GM18520 (cell line): ENCODE measurements around the gene HOXD1.

Source experiments
- ATAC-seq: cut with Tn5 transposase; IDR thresholded peaks from one replicate; pipeline ENCODE4 v1.9.1; 2021; ENCODE audit not compliant: unreplicated experiment

Gene HOXD1

DNA sequence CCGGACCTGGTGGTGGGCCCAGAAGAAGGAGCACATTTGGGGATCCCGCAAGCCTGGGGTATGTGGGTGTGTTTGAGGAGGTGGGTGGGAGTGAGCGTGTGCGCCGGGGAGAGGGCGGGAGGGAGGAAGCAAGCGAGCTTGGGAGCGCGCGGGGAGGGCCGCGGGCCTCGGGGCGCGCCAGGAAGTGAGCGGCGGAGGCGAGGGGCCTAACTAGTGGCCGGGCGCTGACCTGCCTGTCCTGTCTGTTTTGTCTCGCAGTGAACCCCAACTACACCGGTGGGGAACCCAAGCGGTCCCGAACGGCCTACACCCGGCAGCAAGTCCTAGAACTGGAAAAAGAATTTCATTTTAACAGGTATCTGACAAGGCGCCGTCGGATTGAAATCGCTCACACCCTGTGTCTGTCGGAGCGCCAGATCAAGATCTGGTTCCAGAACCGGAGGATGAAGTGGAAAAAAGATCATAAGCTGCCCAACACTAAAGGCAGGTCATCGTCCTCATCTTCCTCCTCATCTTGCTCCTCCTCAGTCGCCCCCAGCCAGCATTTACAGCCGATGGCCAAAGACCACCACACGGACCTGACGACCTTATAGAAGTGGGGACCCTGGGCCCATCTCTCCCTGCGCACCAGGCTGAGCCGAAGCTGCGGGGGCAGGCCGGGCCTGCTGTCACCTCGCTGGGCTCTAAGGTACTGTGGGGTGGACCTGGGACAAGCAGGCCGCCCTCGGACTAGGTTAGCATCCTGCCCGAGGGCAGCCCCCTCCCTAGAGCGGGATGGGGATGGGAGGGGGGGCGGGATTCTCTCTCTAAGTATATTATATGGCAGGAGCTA, 35.9 kb upstream of the HOXD1 start:
- ATAC-seq = no peak

DNA sequence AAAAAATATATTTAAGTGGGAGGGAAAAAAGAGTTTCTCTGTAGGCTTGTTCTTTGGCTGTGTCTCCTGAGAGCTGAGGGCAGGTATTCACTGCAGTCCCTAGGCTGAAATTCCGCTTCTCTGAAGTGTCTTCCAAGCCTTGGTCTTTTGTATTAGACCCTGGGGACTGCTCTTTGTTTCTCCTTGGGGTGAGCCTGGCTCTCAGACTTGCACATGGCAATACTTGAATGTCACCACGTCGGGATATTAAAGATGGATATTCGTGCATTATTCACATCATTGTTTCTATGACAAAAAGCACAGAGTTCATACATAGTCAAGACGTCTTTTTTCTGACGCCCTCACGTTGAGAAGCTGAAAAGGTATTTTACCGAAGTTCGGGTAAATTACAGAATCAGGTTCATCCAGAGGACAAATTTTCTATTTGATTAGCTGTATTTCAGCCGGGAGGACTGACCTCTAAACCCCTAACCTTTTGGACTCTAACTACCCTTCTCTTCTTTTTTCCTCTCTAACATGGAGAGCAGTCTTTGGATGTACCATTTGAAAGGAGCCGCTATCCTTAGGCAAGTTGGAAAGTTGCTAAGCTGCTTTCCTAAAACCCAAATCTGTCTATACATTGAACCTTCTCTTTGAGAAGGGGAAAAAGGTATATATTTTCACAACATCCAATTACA, 33.8 kb upstream of the HOXD1 start:
- no peak for ATAC-seq

DNA sequence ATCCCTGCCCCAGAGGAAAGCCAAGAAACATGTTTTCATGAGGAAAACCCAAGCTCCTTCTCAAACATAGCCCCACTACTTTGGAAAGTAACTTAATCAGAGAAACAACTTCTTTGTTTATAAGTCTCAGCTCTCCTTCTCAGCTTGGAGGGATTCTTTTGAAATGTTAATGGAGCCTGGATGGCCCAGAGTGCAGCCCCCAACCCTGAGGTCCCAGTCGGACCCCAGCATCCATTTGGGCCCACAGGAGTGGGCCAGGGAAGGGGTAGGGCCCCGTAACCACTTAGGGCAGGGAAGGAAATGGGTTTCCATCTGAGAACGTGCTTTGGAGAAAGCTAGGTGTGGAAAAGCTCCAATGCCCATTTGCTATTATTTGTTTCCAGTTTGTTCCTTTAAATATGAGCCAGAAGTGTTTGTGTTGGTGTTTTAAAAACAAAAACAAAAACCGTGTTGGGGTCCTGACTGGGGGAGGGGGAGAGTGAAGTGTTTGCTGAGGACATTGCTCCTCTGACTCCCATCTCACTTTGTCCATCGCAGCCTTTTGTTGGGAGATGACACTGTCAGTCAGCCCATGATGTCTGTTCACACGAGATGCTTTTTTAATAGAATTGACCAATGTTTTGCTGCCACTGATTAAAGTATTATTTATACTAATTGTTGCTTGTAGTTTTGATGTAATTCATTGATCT, 33.0 kb upstream of the HOXD1 start:
- no peak for ATAC-seq

DNA sequence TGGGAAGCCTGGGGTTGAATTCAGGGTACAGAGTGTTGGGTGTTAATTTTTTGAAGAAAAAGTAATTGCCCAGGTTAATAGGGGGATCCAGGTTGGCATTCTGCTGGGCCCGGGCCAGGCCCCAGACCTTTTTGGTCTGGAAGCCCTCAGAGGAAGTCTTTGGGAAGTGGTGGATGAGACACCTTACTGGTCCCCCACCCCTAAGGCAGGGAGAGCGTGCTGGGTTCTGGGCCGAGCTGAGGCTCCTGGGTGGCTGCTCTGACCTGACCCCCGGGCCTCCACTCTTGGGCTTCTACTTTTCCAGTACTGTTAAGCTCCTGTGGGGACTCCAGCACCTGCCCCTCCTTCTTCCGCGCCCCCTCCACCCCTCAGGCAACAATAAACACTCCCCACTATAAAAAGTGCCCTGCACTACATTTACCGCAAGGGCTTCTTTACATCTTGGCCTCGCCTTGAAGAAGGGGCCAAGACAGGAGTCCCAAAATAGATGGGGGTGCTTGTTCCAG, 32.1 kb upstream of the HOXD1 start:
- ATAC-seq = no peak

DNA sequence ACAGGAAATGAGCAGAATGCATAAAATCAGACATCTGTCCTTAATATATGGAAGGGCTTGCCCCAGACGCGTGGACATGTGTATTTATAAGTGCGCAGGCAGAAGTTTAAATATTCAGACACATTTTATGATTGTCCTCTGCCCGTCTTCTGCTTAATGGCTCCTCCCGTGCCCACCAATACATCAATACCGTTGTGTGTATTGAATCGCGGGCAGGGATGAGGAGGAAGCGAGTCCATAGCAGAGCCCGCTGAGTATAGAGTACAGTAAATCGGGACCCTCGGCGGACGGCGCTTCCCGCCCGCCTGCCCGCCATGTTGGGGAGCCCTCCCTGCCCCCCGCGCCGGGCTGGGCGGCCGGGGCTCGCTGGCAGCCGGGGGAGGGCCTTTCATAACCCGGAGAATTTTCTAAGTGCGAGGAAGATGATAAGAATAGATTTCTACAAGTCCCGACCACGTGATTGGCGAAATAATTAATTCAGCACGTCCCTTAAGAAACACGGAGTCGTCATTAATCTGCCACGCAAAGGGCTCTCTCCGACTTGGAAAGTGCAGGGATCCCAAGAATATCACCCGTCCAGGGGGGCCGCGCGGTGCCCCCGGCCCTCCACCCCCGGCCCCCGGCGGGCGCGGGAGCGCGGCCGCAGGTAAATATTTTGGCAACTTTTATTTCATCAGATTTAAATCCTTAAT, 31.5 kb upstream of the HOXD1 start, which contains the start of gene HOXD3:
Gene HOXD3, plus strand, starts transcription at position 501 of the 692 bp plus-strand sequence. CDS start 11,808 bp downstream, outside the sequence.
- ATAC-seq = no peak

DNA sequence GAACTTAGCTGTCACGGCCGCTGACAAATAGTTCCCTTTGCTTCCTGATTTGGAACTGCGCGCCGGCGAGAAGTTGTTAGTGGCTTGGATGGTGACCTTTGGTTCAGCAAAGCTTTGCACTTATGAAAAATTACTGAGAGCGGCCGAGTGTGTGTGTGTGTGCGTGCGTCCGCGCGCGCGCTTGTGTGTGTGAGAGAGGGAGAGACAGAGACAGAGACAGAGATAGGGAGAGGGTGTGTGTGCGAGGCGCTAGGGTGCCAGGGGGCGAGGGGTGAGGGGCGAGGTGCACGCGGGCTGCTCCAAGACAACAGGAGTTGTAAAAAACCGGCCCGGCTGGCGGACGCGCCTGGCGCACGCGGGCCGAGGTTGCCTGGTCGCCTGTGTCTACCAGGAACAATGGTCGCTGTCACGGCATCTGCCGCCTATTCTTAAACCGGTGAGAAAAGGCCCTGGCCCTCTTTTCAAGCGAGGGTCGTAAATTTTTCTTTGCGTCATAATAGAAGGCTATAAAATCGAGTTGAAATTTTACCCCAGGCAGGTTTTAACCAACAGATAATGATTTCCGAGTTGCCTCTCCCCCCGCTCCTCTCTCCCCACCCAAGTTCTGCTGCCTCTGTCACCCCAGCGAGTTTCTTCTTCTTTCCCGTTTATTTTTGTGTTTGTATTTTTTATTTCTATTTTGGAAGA, 30.8 kb upstream of the HOXD1 start:
- ATAC-seq = no peak

DNA sequence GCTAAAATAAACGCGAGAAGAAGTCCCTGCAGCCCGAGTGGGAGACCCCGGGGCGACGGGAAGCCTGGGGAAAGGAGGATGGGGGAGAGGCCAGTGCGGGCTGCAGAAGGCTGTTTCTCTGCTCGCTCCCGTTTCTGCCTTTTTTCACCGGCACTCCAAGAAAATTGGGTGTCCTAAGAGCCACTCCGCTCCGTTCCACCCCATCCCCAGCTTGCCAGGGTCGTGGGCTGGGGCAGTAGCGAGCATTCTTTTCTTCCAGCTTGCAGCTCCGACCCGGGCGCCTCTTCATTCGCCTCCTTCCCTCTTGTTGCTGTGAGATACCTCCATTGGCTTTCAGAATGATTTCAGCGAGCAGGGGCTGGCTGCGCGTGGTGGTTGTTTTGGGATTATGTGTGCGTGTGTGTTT, 30.3 kb upstream of the HOXD1 start:
- ATAC-seq = no peak

DNA sequence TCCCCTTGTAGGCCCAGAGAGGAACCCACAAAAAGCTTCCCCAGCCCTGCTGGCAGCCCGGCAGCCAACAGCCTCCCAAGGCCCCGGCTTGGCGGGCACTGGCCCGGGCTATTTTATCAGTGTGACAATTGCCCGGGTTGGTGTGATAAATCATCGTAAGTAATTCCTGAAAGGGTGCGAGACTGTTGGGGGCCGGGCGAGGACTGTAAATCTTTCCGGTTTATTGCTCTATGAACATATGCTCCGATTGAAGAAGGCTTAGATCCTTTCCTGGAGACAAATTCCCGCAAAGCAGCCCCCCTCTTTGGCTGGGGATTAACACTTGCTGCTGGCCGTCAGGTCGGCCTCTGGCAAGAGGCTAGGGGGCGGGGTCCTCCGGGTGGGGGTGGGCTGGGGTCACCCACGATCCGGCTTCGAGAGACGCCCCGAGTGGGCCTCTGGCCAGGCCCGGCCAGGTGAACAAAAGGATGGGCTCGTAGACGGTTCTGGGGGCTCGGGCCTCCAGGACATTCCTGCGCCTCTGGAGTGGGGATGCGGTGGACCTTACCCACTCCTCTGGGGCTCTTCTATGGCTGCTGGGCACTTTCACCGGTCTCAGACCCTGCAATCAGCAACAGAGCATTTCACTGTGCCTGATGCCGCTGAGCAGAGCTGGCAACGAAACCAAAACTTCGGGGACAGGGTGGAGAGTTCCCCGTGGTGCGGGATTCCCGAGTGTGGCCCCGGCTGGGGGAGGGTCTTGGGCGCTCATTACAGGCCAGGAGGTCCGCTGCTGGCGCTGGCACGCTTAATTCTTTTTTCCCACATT, 29.4 kb upstream of the HOXD1 start:
- ATAC-seq = no peak

DNA sequence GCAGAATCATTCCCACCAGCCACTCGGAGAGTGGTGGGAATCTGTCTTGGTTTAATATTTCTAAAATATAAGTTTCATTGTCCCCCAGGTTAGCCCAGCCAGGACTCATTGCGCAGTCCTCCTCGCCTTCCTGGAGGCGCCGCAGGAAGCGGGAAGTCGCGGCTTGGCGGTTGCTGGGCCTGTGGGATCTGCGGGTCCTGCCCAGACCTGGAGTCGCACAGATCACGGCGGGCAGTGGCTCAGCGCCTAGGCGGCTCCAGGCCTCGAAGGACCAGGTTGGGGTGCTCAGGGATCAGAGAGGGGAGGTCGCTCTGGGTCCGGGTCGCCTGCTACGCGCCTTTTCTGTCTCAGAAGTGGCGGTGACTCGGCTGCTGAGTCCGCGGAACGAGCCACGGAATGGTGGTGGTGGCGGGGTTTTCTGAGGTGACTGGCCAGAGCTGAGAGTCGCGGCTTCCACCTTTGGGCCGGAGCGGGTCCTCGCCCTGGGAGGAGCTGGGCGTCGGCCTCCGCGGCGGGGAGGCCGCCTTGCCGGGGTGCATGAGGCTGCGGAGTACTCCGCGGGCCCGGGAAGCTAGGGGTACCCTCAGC, 28.7 kb upstream of the HOXD1 start:
- ATAC-seq = no peak

DNA sequence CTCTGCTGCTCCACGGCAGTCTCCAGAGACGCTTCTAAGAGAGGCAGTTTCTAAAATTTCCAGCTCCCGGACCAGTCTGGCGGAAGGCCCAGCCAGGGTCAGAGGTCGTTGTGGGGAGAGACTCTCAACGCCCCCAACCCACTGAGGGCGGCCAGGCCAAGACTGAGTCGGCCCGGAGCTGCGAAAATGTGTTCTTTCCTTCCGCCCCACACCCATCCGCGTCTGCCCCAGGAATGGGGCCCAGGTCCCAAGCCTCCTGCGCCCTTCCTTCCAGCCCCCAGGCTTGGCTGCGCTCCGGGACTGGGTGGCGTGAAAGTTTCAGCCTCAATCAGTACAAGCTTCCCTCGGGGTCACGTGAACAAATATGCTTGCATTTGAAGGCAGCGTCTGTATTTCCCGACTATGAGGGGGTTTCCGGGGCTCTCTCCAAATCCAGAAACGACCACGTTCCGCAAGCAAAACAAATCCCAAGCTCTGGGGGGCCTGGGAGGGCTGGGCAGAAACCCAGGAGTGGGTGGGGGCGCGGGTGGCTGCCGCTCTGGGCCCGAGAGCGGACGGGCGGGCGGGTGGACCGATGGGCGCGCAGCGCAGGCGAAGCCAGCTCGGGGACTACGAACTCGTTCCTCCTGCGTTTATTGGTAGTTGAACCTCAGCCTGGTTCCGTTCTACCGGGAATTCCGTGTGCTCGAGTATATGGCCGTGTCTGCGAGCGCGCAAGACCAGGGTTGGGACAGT, 28.1 kb upstream of the HOXD1 start:
- ATAC-seq = no peak

DNA sequence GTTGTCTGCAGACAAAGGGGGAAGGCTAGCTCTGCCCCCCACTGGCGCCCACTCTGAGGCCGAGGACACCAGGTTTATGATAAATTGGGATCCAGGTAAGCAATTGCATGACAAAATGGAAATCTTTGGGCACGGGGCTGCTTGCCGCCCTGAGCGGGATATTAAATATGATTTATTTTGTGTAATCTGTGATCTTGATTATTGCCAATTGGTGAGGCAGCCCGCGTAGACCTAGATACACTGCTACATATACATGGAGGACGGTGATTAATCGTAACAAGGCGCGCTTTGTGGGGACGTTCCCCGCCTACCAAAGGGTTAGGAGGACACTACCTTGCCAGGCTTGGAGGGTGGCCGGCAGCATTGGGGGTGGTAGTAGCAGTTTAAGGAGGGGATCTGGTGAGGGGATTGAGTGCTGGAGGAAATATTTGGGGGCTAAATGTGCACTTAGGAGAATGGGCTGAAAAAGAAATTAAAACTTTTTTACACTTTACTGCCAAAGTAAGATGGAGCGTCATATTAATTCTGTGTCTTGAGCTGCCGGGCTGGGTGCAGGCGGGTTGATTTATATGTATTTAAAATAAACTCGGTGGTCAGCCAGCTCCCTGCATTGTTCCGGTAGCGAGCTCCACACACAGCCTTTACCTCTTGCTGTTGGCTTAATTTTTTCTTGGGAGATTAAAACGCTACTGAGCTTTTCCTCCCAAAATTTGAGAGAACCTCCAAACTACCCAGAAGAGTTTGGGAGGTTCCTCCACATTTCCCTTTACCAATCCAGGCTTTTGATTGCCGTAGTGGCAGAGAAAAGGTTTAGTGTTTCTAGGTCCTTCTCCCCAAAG, 27.3 kb upstream of the HOXD1 start:
- ATAC-seq = no peak

DNA sequence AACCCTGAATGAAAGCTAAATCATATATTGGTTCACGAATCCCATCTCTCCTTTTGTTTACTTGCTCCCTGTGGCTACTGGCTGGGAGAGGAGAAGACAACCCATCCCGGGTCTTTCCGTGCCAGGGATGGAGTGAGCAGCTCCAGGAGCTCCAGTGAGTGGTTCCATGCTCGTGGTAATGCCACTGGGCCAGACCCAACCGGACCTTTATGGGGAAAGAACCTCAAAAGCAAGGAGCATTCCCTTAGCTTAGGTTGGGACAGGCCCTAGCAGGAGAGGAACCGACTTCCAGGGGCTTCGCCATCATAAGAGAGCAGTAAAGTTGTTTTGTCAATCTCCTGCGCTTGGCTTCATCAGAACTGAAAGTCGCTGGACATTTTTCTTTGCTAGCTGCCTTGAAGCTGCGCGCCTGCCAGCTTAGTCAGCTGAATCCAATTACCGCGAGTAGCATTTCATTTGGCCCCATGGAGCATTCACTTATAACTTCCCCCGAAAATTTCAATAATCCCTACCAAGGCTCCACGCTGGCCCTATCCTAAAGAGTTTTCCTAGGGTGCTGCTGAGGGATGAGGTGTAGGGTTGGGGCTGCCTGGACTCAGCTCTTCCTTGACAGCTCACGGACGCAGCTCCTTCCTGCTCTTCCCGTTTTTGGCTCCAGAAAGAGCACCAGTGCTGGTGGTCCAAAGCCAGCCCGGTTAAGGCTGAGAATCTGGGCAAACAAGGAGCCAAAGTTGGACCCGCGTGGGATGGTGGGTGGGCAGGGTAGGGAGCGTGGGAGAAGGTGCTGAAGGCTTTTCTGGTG, 26.4 kb upstream of the HOXD1 start:
- no peak for ATAC-seq

DNA sequence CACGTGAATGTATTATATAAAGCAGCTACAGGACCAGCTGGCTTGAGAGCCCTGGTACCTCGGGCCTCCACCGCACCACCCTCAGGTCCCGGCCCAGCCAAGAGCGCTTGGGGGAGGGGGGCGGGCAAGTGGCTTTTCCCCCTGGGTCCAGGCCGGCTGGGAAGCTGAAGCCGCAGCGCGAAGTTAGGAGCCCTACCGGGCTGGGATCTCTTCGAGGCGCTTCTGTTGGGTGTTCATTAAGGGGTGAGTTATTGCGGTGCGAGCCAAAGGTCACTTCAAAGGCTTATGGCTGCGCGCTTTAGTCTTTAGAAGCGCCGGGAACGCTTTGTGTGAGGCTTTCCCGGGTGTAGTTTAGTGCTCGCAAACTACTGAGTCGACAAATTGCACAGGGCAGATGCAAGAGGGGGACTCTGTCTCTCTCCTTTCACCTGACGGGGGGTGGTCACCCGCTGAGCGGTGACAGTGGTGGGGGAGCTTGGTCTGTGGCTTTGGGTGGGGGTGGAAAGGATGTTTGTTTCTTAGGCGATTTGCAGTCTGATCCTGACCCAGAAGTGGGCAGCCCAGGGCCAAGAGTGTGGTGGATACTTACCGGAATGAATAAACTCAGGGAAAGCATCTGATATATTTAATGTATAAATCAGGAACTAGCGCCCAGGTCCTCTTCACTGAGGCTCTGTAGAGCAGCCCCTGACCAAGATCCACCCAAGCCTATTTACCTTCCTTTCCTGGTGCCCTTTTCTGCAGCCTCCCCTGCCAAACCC, 25.4 kb upstream of the HOXD1 start:
- no peak for ATAC-seq

DNA sequence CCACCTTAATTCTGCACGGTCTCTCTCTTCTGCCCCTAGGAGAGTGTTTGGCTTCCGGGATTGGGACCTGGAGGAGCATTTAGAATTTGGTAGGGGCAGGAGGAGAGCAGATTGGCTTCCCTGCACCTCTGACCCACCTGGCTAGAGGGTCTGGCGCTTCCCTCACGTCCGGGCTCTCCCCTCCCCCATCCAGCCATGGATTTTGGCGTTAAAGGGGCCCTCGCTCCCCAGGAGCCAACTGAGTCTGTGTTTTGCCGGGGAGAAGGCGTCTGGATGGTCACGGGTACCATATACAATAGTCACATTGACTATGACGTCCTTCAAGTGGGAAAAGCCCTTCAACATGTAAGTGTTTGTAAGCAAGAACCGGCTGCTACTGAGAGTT, 24.8 kb upstream of the HOXD1 start:
- ATAC-seq = no peak

DNA sequence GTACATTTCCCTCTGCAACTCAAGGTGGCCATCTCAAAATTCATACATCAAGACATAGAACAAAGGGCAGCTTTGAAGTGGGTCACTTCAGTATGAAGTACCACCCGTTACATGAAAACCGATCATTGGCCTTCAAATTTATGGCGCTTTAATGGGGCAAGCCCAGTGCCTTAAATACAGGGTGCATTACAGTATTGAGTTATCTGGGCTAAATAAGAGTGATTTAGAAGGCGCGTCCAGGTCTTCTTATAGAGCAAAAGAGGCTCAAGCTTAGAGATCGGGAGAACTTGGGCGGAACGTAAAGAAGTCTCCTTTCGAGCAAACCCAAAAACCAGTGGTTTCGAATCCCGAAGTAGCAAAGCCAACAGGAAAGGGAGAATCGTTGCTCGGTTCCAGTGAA, 24.3 kb upstream of the HOXD1 start:
- ATAC-seq = no peak
